ENCODE measurements around the gene NEDD8.
"Not testable (repeated sequence)": the region's sequence is repeated elsewhere in the genome, so short reads cannot be mapped to it uniquely, and the experiment has no call there.

DNA sequence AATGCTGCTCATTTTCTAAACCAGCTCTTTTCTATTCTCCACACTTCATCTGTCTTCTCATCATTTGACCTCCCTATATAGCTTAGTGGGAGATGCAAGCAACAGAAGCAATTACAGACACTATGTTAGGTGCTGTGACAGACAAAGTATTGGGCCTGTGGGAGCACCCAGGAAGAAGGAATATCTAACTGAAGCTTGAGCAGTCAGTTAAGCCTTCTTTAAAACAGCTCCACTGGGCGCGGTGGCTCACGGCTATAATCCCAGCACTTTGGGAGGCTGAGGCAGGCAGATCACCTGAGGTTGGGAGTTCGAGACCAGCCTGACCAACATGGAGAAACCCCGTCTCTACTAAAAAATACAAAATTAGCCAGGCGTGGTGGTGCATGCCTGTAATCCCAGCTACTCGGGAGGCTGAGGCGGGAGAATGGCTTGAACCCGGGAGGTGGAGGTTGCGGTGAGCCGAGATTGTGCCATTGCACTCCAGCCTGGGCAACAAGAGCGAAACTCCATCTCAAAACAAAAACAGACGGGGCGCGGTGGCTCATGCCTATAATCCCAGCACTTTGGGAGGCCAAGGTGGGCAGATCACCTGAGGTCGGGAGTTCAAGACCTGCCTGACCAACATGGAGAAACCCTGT lies 28.8 kb downstream of the NEDD8 start:
- TF ChIP-seq CTCF, POLR2A (IDR thresholded peaks at IDR 0.05): not testable (repeated sequence)
